Hepatocyte (in vitro differentiated cells): ENCODE measurements around the gene KIF26B.

Source experiments
- EZH2 ChIP-seq: fragments of 200-600 bp; sonication (generic); IDR thresholded peaks from 2 replicates; pipeline ENCODE4 v1.6.1; 2016; ENCODE audit warnings: antibody characterized with exemption, mild to moderate bottlenecking, borderline replicate concordance
- EZH2phosphoT487 ChIP-seq: fragments of 200-600 bp; sonication (generic); IDR thresholded peaks from one replicate; pipeline ENCODE4 v1.6.1; 2018; ENCODE audit warnings: antibody characterized with exemption, mild to moderate bottlenecking, low read depth, moderate library complexity; ENCODE audit not compliant: unreplicated experiment, severe bottlenecking
- TF ChIP-seq, protein P1 (sequence below): fragments of 200-600 bp; sonication (generic); IDR thresholded peaks from 2 replicates; pipeline ENCODE4 v1.5.1; 2016; ENCODE audit warnings: antibody characterized with exemption, mild to moderate bottlenecking; ENCODE audit not compliant: poor library complexity

DNA sequence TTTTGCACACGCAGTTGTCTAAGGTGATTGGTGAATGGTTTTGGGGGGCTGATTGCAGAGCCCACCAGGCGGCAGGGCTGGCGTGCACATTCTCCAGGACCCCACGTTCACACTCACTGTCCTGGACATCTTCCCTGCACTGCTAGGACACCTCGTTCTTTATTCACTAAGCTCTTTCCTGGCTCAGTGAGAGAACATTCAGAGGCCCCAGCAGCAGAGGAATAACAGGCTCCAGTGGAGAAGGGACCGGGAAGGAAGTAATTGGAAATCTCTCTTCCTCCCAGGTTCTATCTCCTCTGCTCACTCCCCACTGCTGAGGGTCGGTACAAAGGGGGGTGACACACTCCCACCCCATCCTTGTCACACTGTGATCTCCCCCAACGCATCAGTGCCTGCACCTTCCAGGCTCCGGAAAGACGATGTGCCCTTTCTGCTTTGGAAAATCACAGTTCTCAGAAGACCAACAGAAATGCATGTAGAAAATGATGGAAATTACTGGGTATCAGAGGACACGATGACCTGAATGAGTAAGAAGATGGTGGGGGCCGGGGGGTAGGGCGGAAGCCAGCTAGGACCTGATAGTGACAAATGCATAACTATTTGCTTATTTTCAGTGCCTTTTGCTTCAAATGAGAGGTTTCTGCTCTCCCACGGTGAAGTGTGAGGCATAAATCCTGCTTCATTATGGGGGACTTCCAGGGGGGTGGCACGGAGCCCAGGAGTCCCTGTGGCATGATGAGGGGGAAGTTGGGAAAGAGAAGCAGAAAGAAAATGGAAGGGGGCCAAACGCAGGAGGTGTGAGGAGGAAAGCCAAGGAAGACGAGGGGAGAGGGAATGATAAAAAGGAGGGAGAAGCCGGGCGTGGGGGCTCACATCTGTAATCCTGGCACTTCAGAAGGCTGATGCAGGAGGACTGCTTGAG is 25.2 kb upstream of the KIF26B start:
- TF ChIP-seq, protein P1, sequence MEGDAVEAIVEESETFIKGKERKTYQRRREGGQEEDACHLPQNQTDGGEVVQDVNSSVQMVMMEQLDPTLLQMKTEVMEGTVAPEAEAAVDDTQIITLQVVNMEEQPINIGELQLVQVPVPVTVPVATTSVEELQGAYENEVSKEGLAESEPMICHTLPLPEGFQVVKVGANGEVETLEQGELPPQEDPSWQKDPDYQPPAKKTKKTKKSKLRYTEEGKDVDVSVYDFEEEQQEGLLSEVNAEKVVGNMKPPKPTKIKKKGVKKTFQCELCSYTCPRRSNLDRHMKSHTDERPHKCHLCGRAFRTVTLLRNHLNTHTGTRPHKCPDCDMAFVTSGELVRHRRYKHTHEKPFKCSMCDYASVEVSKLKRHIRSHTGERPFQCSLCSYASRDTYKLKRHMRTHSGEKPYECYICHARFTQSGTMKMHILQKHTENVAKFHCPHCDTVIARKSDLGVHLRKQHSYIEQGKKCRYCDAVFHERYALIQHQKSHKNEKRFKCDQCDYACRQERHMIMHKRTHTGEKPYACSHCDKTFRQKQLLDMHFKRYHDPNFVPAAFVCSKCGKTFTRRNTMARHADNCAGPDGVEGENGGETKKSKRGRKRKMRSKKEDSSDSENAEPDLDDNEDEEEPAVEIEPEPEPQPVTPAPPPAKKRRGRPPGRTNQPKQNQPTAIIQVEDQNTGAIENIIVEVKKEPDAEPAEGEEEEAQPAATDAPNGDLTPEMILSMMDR = no peak
- TF ChIP-seq EZH2 (no peak), EZH2phosphoT487 (no peak)
